Activated CD4-positive, alpha-beta T cell treated with anti-CD3 and anti-CD28 coated beads, Interleukin-2, amount 50 U/mL, for 48 hours (primary cell): Measurements from ENCODE around the gene PMPCA.

Experiments
- DNase-seq, 2 experiments: peaks; one replicate each; pipeline ENCODE4 v3.0.0-alpha.2; 2020

The PMPCA gene

DNA sequence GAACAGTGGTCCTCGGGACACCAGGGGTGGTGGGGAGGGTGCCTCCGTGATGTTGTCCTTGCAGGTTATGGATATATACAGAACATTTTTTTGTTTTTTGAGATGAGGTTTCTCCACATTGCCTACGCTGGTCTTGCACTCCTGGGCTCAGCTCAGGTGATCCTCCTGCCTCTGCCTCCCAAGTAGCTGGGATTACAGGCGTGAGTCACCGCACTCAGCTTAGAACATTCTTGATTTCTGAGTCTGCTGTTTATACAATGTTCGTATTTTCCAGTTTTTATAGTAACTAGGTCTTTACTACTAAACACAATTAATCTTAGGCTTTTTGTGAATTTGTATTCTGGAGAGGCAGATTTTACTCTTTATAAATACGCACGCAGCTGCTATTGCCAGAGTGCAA is 6.0 kb downstream of the PMPCA start:
- no peak for DNase-seq

GRCh38 chr9:136416914-136417313 is 6.5 kb downstream of the PMPCA start:
- DNase-seq: no peak

DNA sequence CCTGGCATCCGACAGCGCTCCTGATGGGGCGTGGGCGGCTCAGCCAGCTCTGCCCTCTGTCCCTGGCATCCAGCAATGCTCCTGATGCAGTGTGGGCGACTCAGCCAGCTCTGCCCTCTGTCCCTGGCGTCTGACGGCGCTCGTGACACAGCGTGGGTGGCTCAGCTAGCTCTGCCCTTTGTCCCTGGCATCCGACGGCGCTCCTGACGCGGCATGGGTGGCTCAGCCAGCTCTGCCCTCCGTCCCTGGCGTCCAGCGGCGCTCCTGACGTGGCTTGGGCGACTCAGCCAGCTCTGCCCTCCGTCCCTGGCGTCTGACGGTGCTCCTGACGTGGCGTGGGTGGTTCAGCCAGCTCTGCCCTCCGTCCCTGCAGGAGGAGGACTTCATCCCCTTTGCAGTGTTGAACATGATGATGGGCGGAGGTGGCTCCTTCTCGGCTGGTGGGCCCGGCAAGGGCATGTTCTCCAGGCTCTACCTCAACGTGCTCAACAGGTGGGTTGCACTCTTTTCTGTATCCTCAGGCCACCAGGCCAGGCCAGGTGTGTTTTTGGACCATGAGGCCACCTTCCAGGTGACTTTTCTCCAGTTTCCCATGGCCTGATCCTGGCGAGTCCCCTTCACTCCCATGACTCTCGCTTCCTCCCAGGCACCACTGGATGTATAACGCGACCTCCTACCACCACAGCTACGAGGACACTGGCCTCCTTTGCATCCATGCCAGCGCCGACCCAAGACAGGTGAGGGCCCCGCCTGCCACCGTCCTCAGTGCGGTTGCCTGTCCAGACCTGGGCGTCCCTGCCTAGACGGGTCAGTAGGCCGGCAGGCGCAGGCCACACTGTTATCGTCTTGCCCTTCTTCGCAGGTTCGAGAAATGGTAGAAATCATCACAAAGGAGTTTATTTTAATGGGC is 8.0 kb downstream of the PMPCA start:
- no peak for DNase-seq

DNA sequence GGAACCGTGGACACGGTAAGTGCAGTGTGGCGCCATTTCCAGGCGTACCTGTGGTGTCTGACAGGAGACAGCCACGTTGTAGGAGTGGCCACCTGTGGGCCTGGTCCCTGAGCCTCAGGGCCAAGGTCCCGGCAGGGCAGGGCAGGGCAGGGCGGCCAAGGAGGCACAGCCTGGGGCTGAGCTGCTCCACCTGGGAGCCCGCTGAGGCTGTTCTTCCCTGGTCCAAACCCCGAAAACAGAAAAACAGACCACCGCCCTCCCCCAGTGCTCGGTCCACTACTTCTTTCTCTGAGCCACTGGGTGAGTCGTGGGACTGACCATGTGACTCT is 8.6 kb downstream of the PMPCA start:
- DNase-seq: no peak

- no peak for DNase-seq
Observed at GRCh38 chr9:136421791-136422190, 11.3 kb downstream of the PMPCA start.

- DNase-seq: no peak
Observed at GRCh38 chr9:136422876-136423275, 12.4 kb downstream of the PMPCA start.

DNA sequence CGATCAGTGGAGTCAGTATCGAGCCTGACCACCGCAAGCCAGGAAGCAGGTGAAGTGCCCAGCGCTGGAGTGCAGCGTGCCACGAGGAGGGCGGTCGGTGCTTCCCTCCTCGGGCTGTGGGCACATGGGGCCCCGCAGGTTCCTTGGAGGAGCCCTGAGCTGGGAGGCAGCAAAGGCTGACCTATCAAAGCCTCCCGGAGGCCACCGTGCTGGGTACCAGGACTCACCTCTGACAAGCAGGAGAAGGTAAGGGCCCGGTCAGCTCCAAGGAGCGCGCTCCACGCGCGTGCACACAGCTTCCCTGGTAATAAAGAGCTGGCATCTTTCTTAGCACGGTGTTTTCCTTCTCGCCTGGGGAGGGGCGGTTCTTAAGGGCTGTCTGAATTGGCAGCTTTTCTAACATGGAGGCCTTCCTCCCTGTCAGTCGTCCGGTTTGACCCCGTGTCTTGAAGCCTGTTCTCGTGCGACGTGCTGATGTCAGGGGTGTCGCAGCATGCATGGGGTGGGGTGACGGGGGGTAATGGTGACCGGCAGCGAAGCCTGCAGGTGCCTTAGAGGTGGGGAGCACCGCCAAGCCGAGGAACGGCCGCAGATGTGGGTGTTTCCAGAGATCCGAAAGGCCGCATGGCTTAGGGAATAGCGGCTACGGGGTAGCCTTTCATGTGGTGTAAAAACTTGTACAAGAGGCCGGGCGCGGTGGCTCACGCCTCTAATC is 13.1 kb downstream of the PMPCA start:
- DNase-seq: no peak

DNA sequence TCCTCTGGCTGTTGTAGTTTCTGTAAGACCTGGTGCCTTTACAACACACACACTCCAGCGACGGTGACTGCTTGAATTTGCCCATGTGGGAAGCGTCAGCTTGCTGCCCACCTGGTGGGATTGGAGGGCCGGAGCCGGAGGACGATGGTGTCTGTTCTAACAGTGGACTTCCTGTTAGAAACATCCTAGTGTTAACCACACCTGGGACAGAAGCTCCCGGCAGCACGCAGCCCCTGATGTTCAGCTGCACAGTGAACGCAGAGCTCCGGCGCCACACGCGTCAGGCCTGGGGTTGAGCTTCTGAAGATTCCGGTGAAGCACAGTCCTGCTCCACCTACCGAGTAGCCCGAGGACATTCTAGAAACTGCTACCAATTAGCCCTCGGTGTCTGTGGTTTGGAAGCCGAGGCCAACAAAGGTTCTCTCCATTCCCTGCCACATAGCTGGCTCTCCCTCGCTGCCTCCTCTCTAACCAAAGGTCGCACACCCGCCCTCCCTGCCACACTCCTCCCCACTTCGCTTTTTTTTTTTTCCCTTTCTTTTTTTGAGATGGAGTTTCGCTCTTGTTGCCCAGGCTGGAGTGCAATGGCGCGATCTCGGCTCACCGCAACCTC is 14.4 kb downstream of the PMPCA start:
- no peak for DNase-seq

DNA sequence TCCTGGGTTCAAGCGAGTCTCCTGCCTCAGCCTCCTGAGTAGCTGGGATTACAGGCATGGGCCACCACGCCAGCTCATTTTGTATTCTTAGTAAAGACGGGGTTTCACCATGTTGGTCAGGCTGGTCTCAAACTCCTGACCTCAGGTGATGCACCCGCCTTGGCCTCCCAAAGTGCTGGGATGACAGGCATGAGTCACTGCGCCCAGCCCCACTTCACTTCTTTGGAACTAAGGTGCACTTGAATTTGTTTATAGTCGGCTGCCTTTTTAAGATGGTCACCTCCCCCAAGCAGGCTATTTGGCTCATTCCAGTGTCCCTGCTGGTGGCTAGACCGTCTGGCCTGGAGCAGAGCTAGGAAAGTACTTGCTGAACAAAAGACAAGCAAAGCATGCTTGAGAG is 14.9 kb downstream of the PMPCA start:
- peak; percentile 24 to 31 for DNase-seq

- no peak for DNase-seq
Observed at GRCh38 chr9:136426787-136427186, 16.3 kb downstream of the PMPCA start.

- DNase-seq: no peak
Observed at GRCh38 chr9:136429075-136429628, 18.7 kb downstream of the PMPCA start.

GRCh38 chr9:136429683-136430491 is 19.4 kb downstream of the PMPCA start:
- no peak for DNase-seq

DNA sequence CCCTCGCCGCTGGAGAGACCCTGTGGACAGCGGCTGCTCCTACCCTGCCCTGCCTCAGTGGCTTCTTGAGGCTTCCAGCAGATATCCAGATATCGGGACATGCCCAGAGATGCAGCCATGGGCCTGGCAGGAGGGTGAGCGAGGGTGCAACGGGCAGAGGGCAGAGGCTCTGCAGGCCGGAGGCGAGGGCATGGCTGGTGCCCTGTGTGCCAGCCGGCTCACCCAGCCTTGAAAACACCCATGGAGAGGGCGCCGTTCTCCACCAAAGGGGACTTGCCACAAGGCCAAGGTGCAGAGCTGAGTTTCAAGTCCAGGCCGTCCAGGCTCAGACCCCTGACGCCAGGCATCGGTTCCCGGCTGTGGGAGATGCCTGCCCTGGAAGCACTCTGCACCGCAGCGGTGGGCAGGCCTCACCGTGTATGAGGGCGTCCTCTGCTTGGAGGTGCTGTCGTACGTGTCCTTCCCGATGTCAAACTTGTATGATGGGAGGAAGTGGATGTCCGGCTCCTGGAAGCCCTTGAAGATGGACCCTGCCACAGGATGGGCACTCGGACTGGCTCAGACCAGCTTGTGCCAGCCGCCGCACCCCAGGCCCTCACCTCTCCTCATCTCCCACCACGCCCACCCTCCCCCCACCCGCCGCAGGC is 20.3 kb downstream of the PMPCA start:
- DNase-seq: no peak

DNA sequence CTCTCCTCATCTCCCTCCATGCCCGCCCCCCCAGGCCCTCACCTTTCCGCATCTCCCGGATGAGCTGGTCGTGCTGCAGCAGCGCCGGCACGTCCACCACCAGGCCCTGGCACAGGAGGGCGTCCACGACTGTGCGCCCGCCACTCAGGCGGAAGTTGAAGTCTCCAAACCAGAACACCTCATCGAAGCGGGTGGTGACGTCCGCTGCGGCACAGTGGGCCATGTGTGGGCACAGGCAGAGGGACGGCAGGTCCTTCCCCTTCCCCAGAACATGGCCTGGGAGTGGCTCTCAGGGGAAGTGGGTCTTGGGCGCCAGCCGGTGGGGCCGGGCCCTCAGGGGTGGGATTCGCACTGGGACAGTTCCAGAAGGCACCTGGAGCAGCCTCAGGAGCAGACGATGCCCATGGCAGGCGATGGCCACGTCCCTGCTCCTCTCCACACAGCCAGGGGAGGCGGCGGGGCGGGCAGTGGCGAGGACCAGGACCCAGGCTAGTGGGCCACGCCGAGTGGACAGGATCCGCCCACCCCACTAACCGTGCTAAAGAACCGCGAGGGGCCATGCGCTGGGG is 21.4 kb downstream of the PMPCA start:
- DNase-seq: no peak

DNA sequence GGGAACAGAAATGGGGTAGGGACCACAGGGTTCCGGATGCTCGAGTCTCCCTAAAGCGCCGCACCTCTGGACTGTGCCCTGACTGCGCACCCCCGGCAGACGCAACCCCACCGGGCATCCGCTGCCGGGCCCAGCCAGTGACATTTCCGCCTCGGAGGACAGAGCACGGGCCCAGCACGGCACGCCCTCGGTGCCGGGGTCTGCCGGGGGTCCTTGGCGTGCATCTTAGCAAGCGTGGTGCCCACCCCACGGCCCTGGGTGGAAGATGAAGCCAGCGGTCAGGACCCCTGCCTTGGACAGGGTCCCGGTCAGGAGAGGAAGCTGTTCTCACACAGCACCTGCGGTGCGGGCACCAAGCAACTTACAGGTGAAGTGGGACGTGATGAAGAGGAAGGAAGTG is 22.1 kb downstream of the PMPCA start:
- DNase-seq: no peak

DNA sequence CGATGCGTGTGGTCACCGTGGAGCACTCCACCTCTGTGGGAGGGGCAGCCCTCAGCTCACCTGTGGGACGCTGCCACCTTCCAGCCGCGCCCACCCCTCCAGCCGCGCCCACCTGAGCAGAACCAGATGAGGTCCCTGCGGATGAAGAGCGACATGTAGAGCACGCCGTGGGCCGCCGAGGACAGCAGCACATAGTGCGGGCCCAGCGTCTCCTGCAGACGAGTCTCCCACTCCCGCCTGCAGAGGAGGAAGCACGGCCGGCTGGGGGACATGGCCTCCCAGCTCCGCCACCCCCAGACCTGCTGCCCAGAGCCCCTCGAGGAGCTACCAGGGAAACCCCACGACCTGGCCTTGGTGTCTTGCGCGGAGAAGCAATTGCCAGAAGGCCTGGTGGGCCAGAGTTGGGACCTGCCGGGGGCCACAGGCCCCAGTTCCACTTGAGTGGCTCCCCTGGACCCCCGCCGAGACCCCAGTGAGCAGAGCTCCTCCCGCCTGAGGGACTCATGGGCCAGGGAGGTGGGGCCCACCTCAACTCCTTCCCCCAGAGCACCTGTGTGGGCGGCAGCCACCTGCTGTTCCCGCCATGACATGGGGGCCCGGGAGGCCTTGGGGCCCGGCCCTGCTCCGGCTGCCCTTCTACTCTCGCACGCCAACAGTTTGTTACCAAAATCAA is 22.7 kb downstream of the PMPCA start:
- DNase-seq: no peak

- DNase-seq: no peak
Observed at GRCh38 chr9:136433849-136434579, 23.6 kb downstream of the PMPCA start.

DNA sequence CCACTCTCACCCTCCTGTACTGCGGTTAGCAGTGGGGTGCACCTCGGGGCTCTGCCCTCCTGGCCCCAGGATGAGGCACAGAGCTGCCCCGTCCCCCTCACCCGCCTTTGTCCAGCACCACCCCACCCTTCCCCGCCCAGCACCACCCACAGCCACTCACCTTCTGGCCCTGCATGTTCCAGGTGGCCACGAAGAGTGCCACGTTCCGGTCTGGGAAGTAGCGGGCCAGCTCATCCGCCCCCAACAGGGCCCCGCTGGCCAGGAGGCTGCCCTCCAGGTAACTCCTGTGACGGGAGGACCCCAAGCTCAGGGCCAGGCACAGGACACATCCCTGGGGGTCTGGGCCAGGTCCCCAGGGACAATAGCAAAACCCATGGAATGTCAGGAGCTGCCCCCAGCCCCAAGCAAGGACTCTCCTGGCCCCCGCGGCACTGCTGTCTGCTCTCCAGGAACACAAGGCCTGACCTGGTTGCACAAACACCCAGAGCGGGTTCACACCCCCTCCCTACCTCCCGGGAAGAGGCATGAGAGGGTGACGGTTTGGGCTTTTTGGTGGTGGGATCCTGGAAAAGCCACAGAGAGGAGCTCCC is 24.2 kb downstream of the PMPCA start:
- no peak for DNase-seq

- DNase-seq: no peak
Observed at GRCh38 chr9:136436055-136436634, 25.7 kb downstream of the PMPCA start.

DNA sequence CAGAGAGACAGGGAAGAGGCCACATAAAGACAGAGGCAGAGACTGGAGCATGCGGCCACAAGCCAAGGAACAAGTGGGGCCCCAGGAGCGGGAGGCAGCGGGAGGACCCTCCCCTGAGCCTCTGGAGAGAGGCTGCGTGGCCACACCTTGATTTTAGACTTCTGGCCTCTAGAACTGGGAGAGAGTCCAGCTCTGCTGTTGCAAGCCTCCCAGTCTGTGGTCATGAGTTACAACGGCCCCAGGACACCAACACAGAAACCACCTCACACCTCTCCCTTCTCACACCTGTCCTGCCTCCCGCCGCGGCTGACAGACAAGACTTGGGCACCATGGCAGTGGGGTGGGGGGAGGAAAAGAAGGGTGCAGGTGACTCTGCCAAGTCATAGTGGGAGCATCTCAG is 27.0 kb downstream of the PMPCA start:
- DNase-seq: no peak
